GOT3 (cell line): ENCODE results near the gene ZFPM1.
"Not testable (repeated sequence)": the region's sequence is repeated elsewhere in the genome, so short reads cannot be mapped to it uniquely, and the experiment has no call there.

ENCODE experiments used
- DNase-seq: peaks from one replicate; lab custom pipeline; 2025; ENCODE audit warnings: mixed read lengths; lab: John Stamatoyannopoulos, UW

ZFPM1 gene

DNA sequence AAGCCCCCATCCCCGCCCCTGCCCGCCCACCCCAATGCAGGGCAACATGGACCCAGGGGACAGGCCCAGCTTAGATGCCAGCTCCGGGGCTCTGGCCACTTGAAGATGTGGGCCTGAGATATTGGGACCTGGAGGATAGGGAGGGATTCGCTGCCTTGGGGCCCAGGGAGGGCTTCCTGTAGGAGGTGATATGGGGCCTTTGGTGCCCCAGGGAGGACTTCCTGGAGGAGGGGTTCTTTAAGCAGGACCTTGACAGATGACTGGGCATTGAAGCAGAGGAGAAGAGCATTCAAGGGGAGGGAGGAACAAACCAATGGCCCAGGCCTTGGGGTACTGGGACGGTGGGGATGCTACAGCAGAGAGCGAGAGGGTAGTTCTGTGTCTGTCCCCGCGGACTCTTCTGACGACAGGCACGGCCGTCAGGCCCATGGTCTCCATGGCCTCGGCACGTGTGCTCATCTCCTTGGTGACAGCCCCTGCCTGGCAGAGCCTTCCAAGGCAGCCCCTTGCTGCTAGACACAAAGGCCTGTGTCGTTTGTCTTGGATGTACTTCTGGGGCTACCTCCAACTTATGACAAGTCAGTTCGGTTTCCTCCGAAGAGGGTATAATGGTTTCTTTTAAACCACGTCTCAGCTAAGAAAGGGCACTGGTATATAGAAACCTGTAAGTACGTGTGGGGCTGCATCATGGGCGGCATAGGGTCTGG lies 61.6 kb downstream of the ZFPM1 start:
- DNase-seq: no peak

DNA sequence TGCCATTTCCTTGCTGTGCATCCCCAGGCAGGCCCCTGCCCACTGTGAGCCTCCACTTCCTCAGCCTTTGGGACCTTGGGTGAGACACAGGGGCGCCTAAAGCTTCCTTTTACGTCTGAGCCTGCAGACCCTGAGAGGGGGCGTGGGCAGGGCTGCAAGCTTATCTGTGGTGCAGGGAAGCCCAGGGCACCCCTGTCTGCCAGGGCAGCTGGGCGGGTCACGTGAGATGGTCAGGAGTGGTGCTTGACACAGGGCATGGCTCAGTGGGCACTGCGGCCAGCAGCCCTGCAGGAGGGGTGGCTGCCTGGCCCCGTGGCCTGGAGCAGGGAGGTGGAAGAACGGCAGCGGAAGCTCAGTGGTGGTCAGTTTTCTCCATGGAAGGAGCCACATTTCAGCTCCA lies 62.3 kb downstream of the ZFPM1 start:
- DNase-seq: no peak

GRCh38 chr16:88515925-88516594 lies 63.0 kb downstream of the ZFPM1 start:
- no peak for DNase-seq

DNA sequence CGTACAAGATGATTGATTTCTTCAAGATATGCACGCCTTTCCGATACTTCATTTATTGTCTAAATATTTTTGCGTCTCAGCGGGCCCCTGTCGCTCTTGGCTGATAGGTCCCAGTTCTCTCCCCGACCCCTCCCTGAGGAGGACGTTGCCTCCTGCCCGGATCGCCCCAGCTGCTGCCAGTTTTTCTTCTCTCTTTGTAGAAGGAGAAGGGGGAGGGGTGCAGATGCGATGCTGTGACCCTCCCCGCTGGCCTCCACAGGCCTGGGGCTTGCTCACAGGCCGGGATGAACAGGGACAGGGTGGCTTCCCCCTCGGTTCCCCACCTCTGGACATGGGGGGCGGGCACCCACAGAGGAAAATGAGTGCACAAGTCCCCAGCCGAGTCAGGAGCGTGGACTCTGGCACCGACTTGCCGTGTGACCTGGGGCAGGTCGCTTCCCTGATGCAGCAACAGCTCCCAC lies 63.6 kb downstream of the ZFPM1 start:
- DNase-seq: no peak

DNA sequence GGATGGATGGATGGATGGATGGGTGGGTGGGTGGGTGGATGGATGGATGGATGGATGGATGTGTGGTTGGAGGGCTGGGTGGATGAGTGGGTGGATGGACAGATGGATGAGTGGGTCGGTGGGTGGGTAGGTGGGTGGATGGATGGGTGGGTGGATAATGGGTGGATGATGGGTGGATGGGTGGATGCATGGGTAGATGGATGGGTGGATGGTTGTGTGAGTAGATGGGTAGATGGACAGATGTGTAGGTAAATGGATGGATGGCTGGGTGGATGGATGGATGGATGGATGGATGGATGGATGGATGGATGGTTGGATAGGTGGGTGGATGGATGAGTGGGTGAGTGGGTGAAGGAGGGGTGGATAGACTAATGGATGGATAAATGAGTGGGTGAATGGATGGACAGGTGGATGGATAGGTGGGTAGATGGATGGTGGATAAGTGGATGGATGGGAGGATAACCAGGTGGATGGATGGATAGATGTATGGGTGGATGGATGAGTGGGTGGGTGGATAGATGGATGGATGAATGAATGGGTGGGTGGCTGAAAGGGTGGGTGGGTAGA lies 64.2 kb downstream of the ZFPM1 start:
- DNase-seq: not testable (repeated sequence)

DNA sequence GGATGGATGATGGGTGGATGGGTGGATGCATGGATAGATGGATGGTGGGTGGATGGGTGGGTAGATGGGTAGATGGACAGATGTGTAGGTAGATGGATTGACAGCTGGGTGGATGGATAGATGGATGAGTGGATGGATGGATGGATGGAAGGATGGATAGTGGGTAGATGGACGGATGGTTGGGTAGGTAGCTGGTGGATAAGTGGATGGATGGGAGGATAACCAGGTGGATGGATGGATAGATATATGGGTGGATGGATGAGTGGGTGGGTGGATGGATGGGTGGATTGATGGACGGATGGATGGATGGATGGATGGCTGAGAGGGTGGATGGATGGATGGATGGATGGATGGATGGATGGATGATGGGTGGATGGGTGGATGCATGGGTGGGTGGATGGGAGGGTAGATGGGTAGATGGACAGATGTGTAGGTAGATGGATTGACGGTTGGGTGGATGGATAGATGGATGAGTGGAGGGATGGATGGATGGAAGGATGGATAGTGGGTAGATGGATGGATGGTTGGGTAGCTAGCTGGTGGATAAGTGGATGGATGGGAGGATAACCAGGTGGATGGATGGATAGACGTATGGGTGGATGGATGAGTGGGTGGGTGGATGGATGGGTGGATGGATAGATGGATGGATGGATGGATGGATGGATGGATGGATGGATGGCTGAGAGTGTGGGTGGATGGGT lies 65.5 kb downstream of the ZFPM1 start:
- DNase-seq: not testable (repeated sequence)

DNA sequence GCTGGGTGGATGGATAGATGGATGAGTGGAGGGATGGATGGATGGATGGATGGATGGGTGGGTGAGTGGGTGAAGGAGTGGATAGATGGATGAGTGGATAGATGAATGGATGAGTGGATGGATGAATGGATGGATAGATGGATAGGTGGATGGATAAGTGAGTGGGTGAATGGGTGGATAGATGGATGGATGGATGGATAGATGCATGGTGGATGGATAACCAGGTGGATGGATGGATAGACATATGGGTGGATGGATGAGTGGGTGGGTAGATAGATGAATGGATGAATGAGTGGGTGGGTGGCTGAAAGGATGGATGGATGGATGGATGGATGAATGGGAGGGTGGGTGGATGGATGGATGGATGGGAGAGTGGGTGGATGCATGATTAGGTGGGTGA lies 66.2 kb downstream of the ZFPM1 start:
- DNase-seq: no peak

DNA sequence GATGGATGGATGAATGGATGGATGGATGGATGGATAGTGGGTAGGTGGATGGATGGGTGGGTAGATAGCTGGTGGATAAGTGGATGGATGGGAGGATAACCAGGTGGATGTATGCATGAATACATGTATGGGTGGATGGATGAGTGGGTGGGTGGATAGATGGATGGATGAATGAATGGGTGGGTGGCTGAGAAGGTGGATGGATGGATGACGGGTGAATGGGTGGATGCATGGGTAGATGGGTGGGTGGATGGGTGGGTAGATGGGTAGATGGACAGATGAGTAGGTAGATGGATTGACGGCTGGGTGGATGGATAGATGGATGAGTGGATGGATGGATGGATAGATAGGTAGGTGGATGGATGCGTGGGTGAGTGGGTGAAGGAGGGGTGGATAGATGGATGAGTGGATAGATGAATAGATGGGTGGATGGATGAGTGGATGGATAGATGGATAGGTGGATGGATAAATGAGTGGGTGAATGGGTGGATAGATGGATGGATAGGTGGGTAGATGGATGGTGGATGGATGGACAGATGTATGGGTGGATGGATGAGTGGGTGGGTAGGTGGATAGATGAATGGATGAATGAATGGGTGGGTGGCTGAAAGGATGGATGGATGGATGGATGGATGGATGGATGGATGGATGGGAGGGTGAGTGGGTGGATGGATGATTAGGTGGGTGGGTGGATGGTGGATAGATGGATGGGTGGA lies 67.0 kb downstream of the ZFPM1 start:
- DNase-seq: no peak

GRCh38 chr16:88521674-88522073 lies 68.6 kb downstream of the ZFPM1 start:
- no peak for DNase-seq

DNA sequence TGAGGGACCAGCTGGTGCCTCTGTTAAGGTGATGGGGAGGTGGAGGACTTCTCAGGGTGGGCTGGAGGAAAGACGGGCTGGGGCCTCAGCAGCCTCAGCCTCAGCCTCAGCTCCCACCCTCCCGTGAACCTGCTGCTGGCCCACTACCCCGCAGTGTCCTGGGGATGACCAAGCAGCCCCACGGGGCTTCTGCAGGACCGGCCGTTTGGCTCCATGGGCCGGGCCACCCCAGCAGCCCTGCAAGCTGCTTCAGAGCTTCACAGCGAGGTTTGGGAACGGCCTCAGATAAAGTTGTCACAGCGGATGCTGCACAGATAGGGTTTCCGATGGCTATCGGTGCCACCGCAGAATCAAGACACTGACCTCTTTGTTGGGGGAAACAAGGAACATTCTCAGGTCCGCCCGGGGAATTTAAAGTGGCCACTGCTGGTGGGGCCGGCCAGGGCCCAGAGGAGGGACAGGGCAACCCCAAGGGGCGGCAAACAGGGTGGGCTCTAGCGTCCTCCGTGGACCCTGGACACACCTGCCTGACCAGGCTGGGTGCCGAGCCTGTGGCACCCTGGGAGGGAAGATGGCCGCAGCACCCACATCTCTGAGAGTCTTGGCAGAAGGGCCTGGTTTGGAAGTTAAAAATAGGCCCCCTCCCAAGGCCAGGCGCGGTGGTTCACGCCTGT lies 69.3 kb downstream of the ZFPM1 start:
- no peak for DNase-seq

GRCh38 chr16:88523309-88524161 lies 70.5 kb downstream of the ZFPM1 start:
- no peak for DNase-seq

- DNase-seq: no peak
Measured at GRCh38 chr16:88524274-88524972, 71.3 kb downstream of the ZFPM1 start.

DNA sequence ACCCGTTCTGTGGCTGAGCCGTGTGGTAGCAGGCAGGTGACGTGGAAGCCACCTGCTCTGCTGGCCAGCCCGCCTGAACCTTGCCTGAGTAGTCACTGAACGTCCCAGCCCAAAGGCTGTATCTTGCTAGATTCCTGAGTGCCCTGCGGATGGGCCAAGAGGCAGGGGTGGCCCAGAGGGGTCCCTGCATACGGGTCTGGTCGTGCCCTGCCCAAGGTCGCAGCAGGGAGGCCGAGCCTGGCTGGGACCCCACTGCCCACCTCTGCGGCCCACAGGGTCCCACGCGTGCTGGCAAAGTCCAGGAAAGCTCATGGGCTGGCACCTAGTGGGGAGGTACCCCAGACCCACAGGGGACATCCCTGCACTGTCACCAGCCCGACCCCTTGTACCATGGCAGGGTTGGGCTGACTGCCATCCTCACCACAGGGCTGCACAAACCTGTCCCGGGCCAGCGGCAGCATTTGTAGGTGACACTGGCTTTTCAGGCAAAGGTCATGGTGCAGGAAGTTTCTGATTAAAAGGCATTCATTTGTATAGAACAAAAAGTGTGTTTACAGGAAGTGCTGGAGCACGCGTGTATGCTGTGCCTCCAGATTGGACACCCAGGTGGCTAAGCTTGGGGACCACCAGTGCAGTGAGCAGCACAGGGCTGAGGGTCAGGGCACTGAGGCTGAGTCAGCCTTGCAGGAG lies 72.0 kb downstream of the ZFPM1 start:
- DNase-seq: no peak

DNA sequence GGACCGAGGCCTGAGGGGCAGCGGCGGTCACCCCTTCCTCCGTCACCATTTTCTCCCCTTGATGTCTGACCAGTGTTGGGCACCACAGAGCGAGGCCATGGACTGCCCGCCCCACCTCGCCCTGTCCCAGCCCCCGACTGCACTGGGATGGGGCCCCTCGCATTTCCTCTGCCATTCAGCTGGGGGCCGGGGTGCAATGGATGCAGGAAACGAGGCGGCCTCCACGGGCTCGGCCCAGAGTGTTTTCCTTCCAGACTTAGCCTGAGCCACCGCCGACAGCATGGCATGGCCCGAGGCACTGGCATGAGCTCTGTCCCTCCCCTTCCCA lies 72.5 kb downstream of the ZFPM1 start:
- no peak for DNase-seq

DNA sequence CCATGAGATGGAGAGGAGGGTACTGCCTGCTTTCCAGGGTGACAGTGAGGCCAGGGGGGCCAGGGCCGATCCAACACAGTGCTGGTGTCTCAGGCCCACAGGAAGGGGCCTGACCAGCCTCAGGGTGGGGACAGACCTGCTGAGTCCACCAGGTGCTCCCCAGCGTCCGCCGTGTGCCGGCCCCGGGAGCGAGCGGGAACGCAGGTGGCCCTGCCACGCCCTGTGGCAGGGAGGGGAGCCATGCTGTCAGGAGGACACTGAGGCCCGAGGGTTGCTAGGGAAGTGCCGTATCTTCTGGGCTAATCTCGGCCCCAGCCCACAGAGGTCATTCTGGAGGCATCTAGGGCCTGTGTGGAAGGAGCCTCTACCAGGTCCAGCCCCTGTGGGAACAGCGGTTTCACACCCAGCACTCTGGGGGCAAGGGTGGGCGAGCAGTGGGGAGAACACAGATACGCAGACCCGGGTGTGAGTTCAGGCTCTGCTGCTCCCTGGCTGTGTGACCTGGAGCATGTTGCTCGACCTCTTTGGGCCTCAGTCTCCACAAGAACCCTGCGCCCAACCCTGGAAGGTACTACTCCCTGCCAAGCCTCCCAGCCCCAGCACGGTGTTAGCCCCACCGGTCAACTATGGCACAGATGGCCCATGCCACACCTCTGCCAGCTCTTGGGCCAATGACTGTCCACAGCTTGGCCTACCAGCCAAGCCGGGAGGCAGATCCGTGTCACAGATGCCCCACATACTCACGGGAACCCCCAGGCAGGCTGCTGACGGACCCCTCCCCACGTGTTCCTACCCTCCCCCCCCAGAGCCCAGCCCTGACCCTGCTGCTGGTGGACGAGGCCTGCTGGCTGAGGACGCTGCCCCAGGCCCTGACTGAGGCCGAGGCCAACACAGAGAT lies 73.2 kb downstream of the ZFPM1 start:
- no peak for DNase-seq

GRCh38 chr16:88526906-88527185 lies 73.8 kb downstream of the ZFPM1 start:
- no peak for DNase-seq

DNA sequence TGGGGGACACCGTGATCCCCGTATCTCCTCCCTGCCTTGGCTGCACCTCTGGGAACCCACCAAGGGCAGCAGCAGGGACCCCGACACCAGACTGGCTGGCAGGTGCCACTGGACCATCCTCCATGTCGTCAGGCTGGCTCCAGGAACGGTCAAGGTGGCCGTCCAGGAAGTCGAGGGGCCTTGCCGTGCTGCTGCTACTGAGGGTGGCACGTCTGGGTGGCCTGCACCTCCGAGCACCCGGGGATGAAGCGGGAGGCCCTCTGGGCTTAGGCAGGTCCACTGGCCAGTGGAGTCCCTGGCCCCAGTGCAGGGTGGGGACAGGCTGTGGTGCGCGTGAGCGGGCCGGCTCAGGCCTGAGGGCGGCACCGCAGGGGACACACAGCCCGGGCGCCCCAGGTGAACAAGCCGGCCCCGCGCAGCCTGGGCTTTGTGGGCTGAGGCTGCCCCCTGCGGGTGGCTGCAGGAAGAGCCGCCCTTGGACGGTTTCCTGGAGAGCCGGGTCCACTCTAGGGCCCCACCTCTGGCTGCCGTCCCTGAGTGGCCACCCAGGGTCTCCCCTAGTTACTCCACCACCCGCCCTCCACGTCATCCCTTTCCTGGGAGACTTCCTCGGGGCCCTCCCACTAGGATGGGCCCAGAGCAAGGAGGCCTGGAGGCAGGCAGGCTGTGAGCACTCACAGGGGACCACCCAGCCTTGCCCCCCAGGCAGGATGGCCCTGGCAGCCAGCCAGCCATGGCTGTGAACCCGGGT lies 74.3 kb downstream of the ZFPM1 start:
- peak; percentile 42 for DNase-seq
